Measurements from ENCODE around the gene COG8. TPM values are rescaled to one million over a fixed set of nuclear protein-coding genes. Genes with fewer than 3 reads are reported as not detected.

Gene COG8
- polyA plus RNA-seq, 3 donors, result 11.9 to 24.1 (median 21.6) TPM

- WGBS (ENCODE audit: insufficient coverage), result 94% methylated on average over 10 of the region's 14 CpGs
These were observed 15.9 kb downstream of the COG8 start for GRCh38 chr16:69323415-69323814.

GRCh38 chr16:69322343-69322742 lies 17.0 kb downstream of the COG8 start:
- Mint-ChIP-seq H3K4me1 (peaks cover 12% of the 10 kb centered on the region), H3K9me3 (no peaks in the 10 kb centered on the region), H3K36me3 (peaks cover 79 to 98% of the 10 kb centered on the region in 2 donors), H3K27ac (peak overlapping the region in 1 of 7 donors; percentile 13), H3K27me3 (ENCODE audit: low read depth in 3 of 3) (peaks cover 0 to 1% (median 0%) of the 10 kb centered on the region in 3 donors), H3K4me3 (no peak overlapping the region)
- no peak for TF ChIP-seq CTCF (IDR thresholded peaks at IDR 0.05)
- H3K4me3 ChIP-seq (replicated peaks in 1 of 3; ENCODE audit: low read depth in 2 of 3, low read length in 3 of 3), result no peak overlapping the region
- intact Hi-C loops (cut with micrococcal nuclease), result no loop called here
- no peak for DNase-seq
- peaks cover 87% of the 10 kb centered on the region for H4K20me1 ChIP-seq (ENCODE audit: insufficient read depth, low read length)
- peaks cover 61% of the 10 kb centered on the region for H3K79me2 ChIP-seq (ENCODE audit: insufficient read depth, low read length)
- no peak overlapping the region for H3K4me2 ChIP-seq (replicated peaks; ENCODE audit: extremely low read depth, low read length, poor library complexity, severe bottlenecking)
- no peak overlapping the region for H3K27ac ChIP-seq (ENCODE audit: low read depth in 1 of 2, low read length in 2 of 2)
- H3K9me3 ChIP-seq (replicated peaks in 1 of 2; ENCODE audit: control insufficient read depth in 1 of 2, insufficient read depth in 1 of 2, low read length in 2 of 2), result no peaks in the 10 kb centered on the region
- H3K4me1 ChIP-seq (ENCODE audit: control insufficient read depth in 1 of 2, insufficient read depth in 2 of 2, low read length in 2 of 2), result no peaks in the 10 kb centered on the region
- H3K27me3 ChIP-seq (ENCODE audit: control insufficient read depth in 2 of 2, insufficient read depth in 2 of 2, low read length in 2 of 2), result no peaks in the 10 kb centered on the region
- no peak overlapping the region for H3K9ac ChIP-seq (ENCODE audit: insufficient read depth, low read length, poor library complexity, severe bottlenecking)
- H2AFZ ChIP-seq (ENCODE audit: insufficient read depth, low read depth, low read length, poor library complexity, severe bottlenecking), result no peak overlapping the region
- H3K36me3 ChIP-seq (replicated peaks in 1 of 2; ENCODE audit: control insufficient read depth in 1 of 2, insufficient read depth in 2 of 2, low read length in 2 of 2), result peaks cover 81 to 96% of the 10 kb centered on the region in 2 donors
- WGBS (ENCODE audit: insufficient coverage), result 95% methylated on average over 6 of the region's 7 CpGs

More at GRCh38 chr16:69323415-69323814, 15.9 kb downstream of the COG8 start:
- H3K4me1 Mint-ChIP-seq, result peaks cover 16% of the 10 kb centered on the region
- peak overlapping the region in 1 of 7 donors; percentile 15 for H3K27ac Mint-ChIP-seq
- Histone ChIP-seq H3K36me3 (replicated peaks in 1 of 2; ENCODE audit: control insufficient read depth in 1 of 2, insufficient read depth in 2 of 2, low read length in 2 of 2) (peaks cover 76 to 89% of the 10 kb centered on the region in 2 donors), H3K27ac (ENCODE audit: low read depth in 1 of 2, low read length in 2 of 2) (no peak overlapping the region), H2AFZ (ENCODE audit: insufficient read depth, low read depth, low read length, poor library complexity, severe bottlenecking) (no peak overlapping the region), H3K9ac (ENCODE audit: insufficient read depth, low read length, poor library complexity, severe bottlenecking) (no peak overlapping the region), H3K27me3 (ENCODE audit: control insufficient read depth in 2 of 2, insufficient read depth in 2 of 2, low read length in 2 of 2) (no peaks in the 10 kb centered on the region), H3K4me1 (ENCODE audit: control insufficient read depth in 1 of 2, insufficient read depth in 2 of 2, low read length in 2 of 2) (peaks cover 0 to 3% of the 10 kb centered on the region in 2 donors), H3K4me3 (replicated peaks in 1 of 3; ENCODE audit: low read depth in 2 of 3, low read length in 3 of 3) (no peak overlapping the region), H3K4me2 (replicated peaks; ENCODE audit: extremely low read depth, low read length, poor library complexity, severe bottlenecking) (no peak overlapping the region), H4K20me1 (ENCODE audit: insufficient read depth, low read length) (peaks cover 83% of the 10 kb centered on the region), H3K79me2 (ENCODE audit: insufficient read depth, low read length) (peaks cover 66% of the 10 kb centered on the region), H3K9me3 (replicated peaks in 1 of 2; ENCODE audit: control insufficient read depth in 1 of 2, insufficient read depth in 1 of 2, low read length in 2 of 2) (no peaks in the 10 kb centered on the region)
- H3K9me3 Mint-ChIP-seq, result no peaks in the 10 kb centered on the region
- H3K4me3 Mint-ChIP-seq, result no peak overlapping the region
- peaks cover 0 to 1% (median 0%) of the 10 kb centered on the region in 3 donors for H3K27me3 Mint-ChIP-seq (ENCODE audit: low read depth in 3 of 3)
- peaks cover 73 to 94% of the 10 kb centered on the region in 2 donors for H3K36me3 Mint-ChIP-seq
- no peak for TF ChIP-seq CTCF (IDR thresholded peaks at IDR 0.05)
- intact Hi-C loops (cut with micrococcal nuclease), result no loop called here
- DNase-seq, result no peak
